Measurements from ENCODE around the gene PRKN. TPM values are rescaled to one million over a fixed set of nuclear protein-coding genes. Genes with fewer than 3 reads are reported as not detected.

PRKN gene
- total and polyA plus RNA-seq, 2 donors (not counting 3 experiments of a cell fraction or from before 2014, with no cell fraction given), result 0.06 TPM; not detected in 1

GRCh38 chr6:161452241-161452640, 1275.3 kb downstream of the PRKN start:
- Histone ChIP-seq H3K4me3 (replicated peaks in 1 of 3; ENCODE audit: insufficient read depth in 1 of 3, low read depth in 1 of 3, low read length in 3 of 3) (no peak overlapping the region), H3K36me3 (ENCODE audit: control insufficient read depth in 2 of 2, extremely low read depth in 1 of 2, insufficient read depth in 2 of 2, low read length in 2 of 2) (no peaks in the 10 kb centered on the region), H3K27ac (ENCODE audit: insufficient read depth, low read depth, low read length) (no peak overlapping the region), H3K27me3 (ENCODE audit: control insufficient read depth in 2 of 2, insufficient read depth in 2 of 2, low read length in 2 of 2) (no peaks in the 10 kb centered on the region), H2AFZ (ENCODE audit: low read depth, low read length) (no peak overlapping the region), H3K9me1 (replicated peaks; ENCODE audit: control insufficient read depth, extremely low read depth, insufficient read depth, low read length) (no peaks in the 10 kb centered on the region), H3K4me1 (ENCODE audit: control insufficient read depth, extremely low read depth, insufficient read depth, low read length) (no peaks in the 10 kb centered on the region), H3K9me3 (replicated peaks; ENCODE audit: control insufficient read depth, insufficient read depth, low read length) (no peaks in the 10 kb centered on the region), H3K4me2 (ENCODE audit: insufficient read depth, low read length) (no peak overlapping the region), H3K9ac (replicated peaks; ENCODE audit: extremely low read depth, insufficient read depth, low read length) (no peak overlapping the region), H3K79me2 (ENCODE audit: control insufficient read depth, insufficient read depth, low read length) (no peaks in the 10 kb centered on the region), H4K20me1 (replicated peaks; ENCODE audit: control insufficient read depth, extremely low read depth, insufficient read depth, low read length) (no peaks in the 10 kb centered on the region)
- intact Hi-C loops (cut with micrococcal nuclease), result no loop called here
- dilution Hi-C loops (cut with MboI; ENCODE audit: extremely low pct_ligation_motif_present, low sequenced_read_pairs), result no loop called here
- CTCF ChIA-PET, result no interaction called here
- DNase-seq (ENCODE audit: low read depth, low spot score), result no peak
- BruUV-seq (replicated peaks), result no TSS peak
- FAIRE-seq, result no peak
- POLR2A ChIA-PET, result no interaction called here
- TF ChIP-seq POLR2A (IDR thresholded peaks at IDR 0.05; ENCODE audit: low read depth, low read length), result no peak
- TF ChIP-seq MYC (IDR thresholded peaks at IDR 0.05; ENCODE audit: low read depth, low read length), result no peak
- TF ChIP-seq GATA2 (IDR thresholded peaks at IDR 0.05; ENCODE audit: insufficient read depth, insufficient read length, low read depth, low read length), result no peak
- no peak for TF ChIP-seq JUN (IDR thresholded peaks at IDR 0.05; ENCODE audit: borderline replicate concordance, insufficient read depth, insufficient read length, low read depth)
- no peak for TF ChIP-seq FOS (IDR thresholded peaks at IDR 0.05; ENCODE audit: borderline replicate concordance, insufficient read depth, low read length)
- TF ChIP-seq POLR2AphosphoS5 (IDR thresholded peaks at IDR 0.05; ENCODE audit: insufficient read depth, low read depth, low read length), result no peak
- no peak for TF ChIP-seq EZH2 (IDR thresholded peaks at IDR 0.05; ENCODE audit: borderline replicate concordance, low read depth, low read length, severe bottlenecking)
- TF ChIP-seq CTCF (IDR thresholded peaks at IDR 0.05; ENCODE audit: extremely low read depth in 1 of 2, insufficient read depth in 1 of 2, low read depth in 1 of 2, low read length in 2 of 2), result no peak
- no peak for TF ChIP-seq MAX (IDR thresholded peaks at IDR 0.05; ENCODE audit: insufficient read depth, insufficient read length)

All from endothelial cell of umbilical vein (primary cell).